ENCODE results near the gene CHN1. TPM values are rescaled to one million over a fixed set of nuclear protein-coding genes. Genes with fewer than 3 reads are reported as not detected.

CHN1 gene
- total RNA-seq, 2 donors from 2014 or later, result 6.7 to 9.4 TPM

- DNase-seq (no peak), ATAC-seq (no peak)
- intact Hi-C loops (cut with DNase I), result no loop called here
These were observed 241.4 kb downstream of the CHN1 start for GRCh38 chr2:174763780-174764179.

DNA sequence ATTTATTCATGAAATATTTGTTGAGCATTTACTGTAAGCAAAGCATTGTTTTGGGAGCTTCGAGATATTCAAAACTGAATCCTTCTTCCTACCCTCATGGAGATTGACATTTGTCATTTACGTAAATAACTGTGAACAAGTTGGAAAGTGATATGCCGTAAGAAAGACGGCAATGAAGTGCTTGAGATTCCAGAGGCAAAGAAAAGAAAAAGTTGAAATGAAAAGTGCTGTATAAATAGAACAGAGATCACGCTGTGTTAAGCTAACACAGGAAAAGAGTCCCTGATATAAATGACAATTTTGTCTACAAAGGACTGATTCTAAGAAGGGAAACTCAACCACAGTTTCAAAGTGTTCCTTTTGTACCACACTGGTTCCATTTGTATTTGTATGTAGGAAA is 242.7 kb downstream of the CHN1 start:
- intact Hi-C loops (cut with DNase I), result no loop called here
- no peak for DNase-seq
- ATAC-seq, result no peak

DNA sequence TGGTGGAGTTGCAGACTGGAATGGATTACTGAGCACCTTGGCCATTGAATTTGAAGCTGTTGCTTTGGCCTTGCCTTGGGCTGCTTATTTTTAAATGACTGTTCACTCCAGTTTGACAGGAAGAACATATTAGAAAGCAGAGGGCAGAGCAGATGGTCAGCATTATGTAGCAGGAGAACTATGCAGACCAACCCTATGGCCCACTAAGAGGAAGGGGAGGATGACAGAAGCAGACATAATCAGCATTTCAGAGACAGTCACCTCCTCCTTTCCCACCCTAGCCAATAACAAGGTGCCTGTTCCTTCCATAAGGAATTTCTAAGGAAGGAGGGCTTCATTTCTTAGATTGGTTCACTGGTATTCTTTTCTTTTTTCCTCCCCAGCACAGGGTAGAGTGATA is 243.3 kb downstream of the CHN1 start:
- no peak for ATAC-seq
- intact Hi-C loops (cut with DNase I), result no loop called here
- DNase-seq, result no peak

- no peak for DNase-seq
- no peak for ATAC-seq
- intact Hi-C loops (cut with DNase I), result no loop called here
These were observed 244.2 kb downstream of the CHN1 start for GRCh38 chr2:174760845-174761473.

GRCh38 chr2:174759381-174760065 is 245.7 kb downstream of the CHN1 start:
- intact Hi-C loops (cut with DNase I), result no loop called here
- ATAC-seq, result no peak
- DNase-seq, result no peak

- ATAC-seq (no peak), DNase-seq (no peak)
- intact Hi-C loops (cut with DNase I), result no loop called here
These were observed 248.4 kb downstream of the CHN1 start for GRCh38 chr2:174756743-174757142.

GRCh38 chr2:174753038-174753633 is 252.0 kb downstream of the CHN1 start:
- ATAC-seq (peak in 1 of 2 donors; percentile 37), DNase-seq (no peak)
- intact Hi-C loops (cut with DNase I), result no loop called here

- DNase-seq, result no peak
- ATAC-seq, result no peak
- intact Hi-C loops (cut with DNase I), result no loop called here
These were observed 252.7 kb downstream of the CHN1 start for GRCh38 chr2:174752403-174753037.

DNA sequence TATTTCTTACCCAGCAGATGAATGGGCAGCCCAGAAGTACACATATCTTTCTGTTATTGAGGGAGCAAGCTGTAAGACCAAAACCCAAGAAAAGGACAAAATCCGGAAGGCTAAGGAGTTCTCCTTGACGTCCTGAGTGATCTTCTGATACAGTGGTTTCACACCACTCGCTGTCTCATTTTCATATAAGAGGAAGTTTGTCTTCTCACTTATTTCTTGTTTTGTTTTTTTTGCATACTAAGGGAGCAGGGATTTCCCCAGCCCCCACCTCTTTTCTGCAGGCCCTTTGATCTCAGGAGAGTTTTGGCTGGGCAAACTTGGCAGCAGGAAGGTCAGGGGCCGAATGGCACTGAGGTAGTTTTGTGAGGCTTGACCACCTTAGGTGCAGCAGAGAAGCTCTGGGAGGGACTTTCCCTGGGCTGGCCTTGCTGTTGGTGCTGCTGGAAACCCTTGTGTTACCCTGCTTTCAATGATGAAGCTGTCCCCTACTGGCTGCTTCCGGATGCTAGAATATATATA is 254.2 kb downstream of the CHN1 start:
- no peak for ATAC-seq
- intact Hi-C loops (cut with DNase I), result no loop called here

DNA sequence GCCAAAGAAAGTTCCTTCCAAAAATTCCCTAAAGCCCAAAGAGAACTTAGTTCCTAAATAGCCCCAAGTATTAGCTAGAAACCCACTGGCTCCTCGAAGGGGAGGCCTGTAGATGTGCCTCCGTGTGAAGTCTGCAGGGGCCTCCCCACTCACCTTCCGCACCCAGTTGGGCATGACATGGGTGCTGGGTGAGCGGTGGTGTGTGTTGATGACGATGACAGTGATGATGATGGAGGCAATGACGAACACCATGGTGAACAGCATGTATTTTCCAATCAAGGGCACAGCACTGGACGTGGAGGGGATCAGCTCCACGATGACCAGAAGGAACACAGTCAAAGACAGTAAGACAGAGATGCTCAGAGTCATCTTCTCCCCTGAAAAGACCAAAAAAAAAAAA is 255.4 kb downstream of the CHN1 start:
- intact Hi-C loops (cut with DNase I), result no loop called here
- DNase-seq (no peak), ATAC-seq (no peak)

More for the DNA sequence above, 254.2 kb downstream of the CHN1 start:
- no peak for DNase-seq

GRCh38 chr2:174748948-174749347 is 256.2 kb downstream of the CHN1 start:
- ATAC-seq (peak; percentile 50 to 75), DNase-seq (peak; percentile 45)
- intact Hi-C loops (cut with DNase I), result no loop called here

Other genes starting within 250 kb of the CHN1 start
- gene CHRNA1, start 240.9 kb downstream of the CHN1 start, total RNA-seq, result under 1 TPM in 1 of 2 donors, not detected in 1; 0.16 TPM
- gene ATF2, start 162.8 kb upstream of the CHN1 start, total RNA-seq, result 10 to 100 TPM; 29.7 to 32.1 TPM
- 100 to 1,000 TPM; 774 to 962 TPM for gene ATP5MC3, start 176.3 kb upstream of the CHN1 start, total RNA-seq

All from left cardiac atrium (tissue), 4 donors.